Gastroesophageal sphincter (tissue), 4 donors: ENCODE results near the gene SEMA4D. TPM values are rescaled to one million over a fixed set of nuclear protein-coding genes. Genes with fewer than 3 reads are reported as not detected.

Experiments used
- ATAC-seq: fragments of 150-250 bp; one replicate; pipeline ENCODE4 v1.9.1; 2016; ENCODE audit warnings: mild to moderate bottlenecking, moderate library complexity
- H3K27ac ChIP-seq, 4 donors: fragments of 200-600 bp; sonication (generic) in 3 of 4; 1 replicate in 3 of 4; 2 replicates in 1 of 4; pipeline ENCODE4 v1.5.1; 2016 to 2019
- H3K27me3 ChIP-seq: fragments of 200-600 bp; sonication (generic); one replicate; pipeline ENCODE4 v1.5.1; 2019
- H3K36me3 ChIP-seq, 2 donors: fragments of 200-600 bp; sonication (generic); one replicate each; pipeline ENCODE4 v1.5.1; 2019; ENCODE audit warnings: control low read depth in 1 of 2
- H3K4me1 ChIP-seq, 3 donors: fragments of 200-600 bp; sonication (generic); 1 replicate in 2 of 3; 2 replicates in 1 of 3; pipeline ENCODE4 v1.5.1; 2016 to 2019; ENCODE audit warnings: control low read depth in 2 of 3
- H3K4me3 ChIP-seq, 2 donors: fragments of 200-600 bp; sonication (generic); one replicate each; pipeline ENCODE4 v1.5.1; 2019; ENCODE audit warnings: mild to moderate bottlenecking in 1 of 2, moderate library complexity in 1 of 2
- H3K9me3 ChIP-seq, 3 donors: fragments of 200-600 bp; sonication (generic); one replicate each; pipeline ENCODE4 v1.5.1; 2017 to 2019; ENCODE audit warnings: control low read depth in 2 of 3
- CTCF ChIP-seq, 4 experiments: fragments of 200-600 bp in 2 of 4; fragments of 450-650 bp in 2 of 4; sonication (generic) in 1 of 4; IDR thresholded peaks; one replicate each; pipeline ENCODE4 v1.5.1; 2017 to 2019; ENCODE audit warnings: antibody characterized with exemption in 4 of 4, mild to moderate bottlenecking in 2 of 4, moderate library complexity in 2 of 4
- EP300 ChIP-seq: sonication (generic); formaldehyde crosslinking; IDR thresholded peaks from one replicate; pipeline ENCODE4 v1.6.1; 2017; ENCODE audit warnings: antibody characterized with exemption, mild to moderate bottlenecking
- POLR2A ChIP-seq, 2 donors: fragments of 450-650 bp; IDR thresholded peaks; one replicate each; pipeline ENCODE4 v1.6.1; 2017; ENCODE audit warnings: antibody characterized with exemption in 2 of 2, mild to moderate bottlenecking in 2 of 2, moderate library complexity in 1 of 2
- POLR2AphosphoS5 ChIP-seq: sonication (generic); formaldehyde crosslinking; IDR thresholded peaks from one replicate; pipeline ENCODE4 v1.6.1; 2017; ENCODE audit warnings: antibody characterized with exemption
- WGBS, 2 donors: methylation state at CpG; one replicate each; pipeline ENCODE4 v1.1.5; 2018; ENCODE audit warnings: low coverage in 1 of 2; 5-methylcytosine and 5-hydroxymethylcytosine counted together
- total RNA-seq, 4 donors: library from RNA; depleted of rRNA; stranded (reverse); fragments of >200 nt; gene quantifications; one replicate each; pipeline ENCODE4 v1.1.0, GENCODE V29; 2016

SEMA4D gene
- total RNA-seq, 4 donors from 2014 or later = 4.4 to 12.0 (median 6.5) TPM

- H3K4me3 ChIP-seq = no peak overlapping the region
- peaks cover 0 to 10% (median 0%) of the 10 kb centered on the region in 3 donors for H3K9me3 ChIP-seq
- H3K27me3 ChIP-seq = peaks cover 12% of the 10 kb centered on the region
- no peaks in the 10 kb centered on the region for H3K4me1 ChIP-seq
- H3K36me3 ChIP-seq = no peaks in the 10 kb centered on the region
- no peak overlapping the region for H3K27ac ChIP-seq
- TF ChIP-seq CTCF (IDR thresholded peaks at IDR 0.05) (no peak), POLR2AphosphoS5 (no peak), POLR2A (IDR thresholded peaks at IDR 0.05) (no peak), EP300 (no peak)
- 55 to 78% methylated on average over 6 to 10 of the region's 24 CpGs for WGBS, 2 donors
- ATAC-seq = no peak
These were observed 27.8 kb upstream of the SEMA4D start for GRCh38 chr9:89525446-89526374.

GRCh38 chr9:89524963-89525362 lies 27.1 kb upstream of the SEMA4D start:
- Histone ChIP-seq H3K4me1 (no peaks in the 10 kb centered on the region), H3K36me3 (no peaks in the 10 kb centered on the region), H3K4me3 (no peak overlapping the region), H3K27me3 (peaks cover 12% of the 10 kb centered on the region), H3K27ac (no peak overlapping the region), H3K9me3 (peaks cover 0 to 10% (median 0%) of the 10 kb centered on the region in 3 donors)
- no peak for ATAC-seq
- TF ChIP-seq CTCF (IDR thresholded peaks at IDR 0.05) (no peak), POLR2A (IDR thresholded peaks at IDR 0.05) (no peak), EP300 (no peak), POLR2AphosphoS5 (no peak)
- 37 to 67% methylated on average over 1 to 3 of the region's 6 CpGs for WGBS, 2 donors

- peaks cover 12% of the 10 kb centered on the region for H3K27me3 ChIP-seq
- H3K4me3 ChIP-seq = no peak overlapping the region
- H3K27ac ChIP-seq = peak overlapping the region in 1 of 4 donors; percentile 8
- H3K36me3 ChIP-seq = no peaks in the 10 kb centered on the region
- peaks cover 0 to 8% (median 0%) of the 10 kb centered on the region in 3 donors for H3K4me1 ChIP-seq
- WGBS, 2 donors = 23 to 50% methylated on average over 1 to 3 of the region's 3 CpGs
- peaks cover 0 to 10% (median 0%) of the 10 kb centered on the region in 3 donors for H3K9me3 ChIP-seq
- no peak for ATAC-seq
- no peak for TF ChIP-seq POLR2A (IDR thresholded peaks at IDR 0.05)
- TF ChIP-seq EP300 = no peak
- no peak for TF ChIP-seq CTCF (IDR thresholded peaks at IDR 0.05)
- no peak for TF ChIP-seq POLR2AphosphoS5
These were observed 26.0 kb upstream of the SEMA4D start for GRCh38 chr9:89523948-89524347.

GRCh38 chr9:89522959-89523285 lies 25.0 kb upstream of the SEMA4D start:
- H3K36me3 ChIP-seq = no peaks in the 10 kb centered on the region
- no peak for TF ChIP-seq POLR2AphosphoS5
- no peak for TF ChIP-seq POLR2A (IDR thresholded peaks at IDR 0.05)
- TF ChIP-seq EP300 = no peak
- no peak for TF ChIP-seq CTCF (IDR thresholded peaks at IDR 0.05)
- peaks cover 0 to 8% (median 0%) of the 10 kb centered on the region in 3 donors for H3K4me1 ChIP-seq
- peaks cover 12% of the 10 kb centered on the region for H3K27me3 ChIP-seq
- WGBS, 2 donors = 88 to 100% methylated on average over 1 to 2 of the region's 2 CpGs
- no peak for ATAC-seq
- H3K9me3 ChIP-seq = peaks cover 0 to 4% (median 0%) of the 10 kb centered on the region in 3 donors
- H3K27ac ChIP-seq = no peak overlapping the region
- H3K4me3 ChIP-seq = no peak overlapping the region
